ENCODE results near the gene SPEM1.

The SPEM1 gene

DNA sequence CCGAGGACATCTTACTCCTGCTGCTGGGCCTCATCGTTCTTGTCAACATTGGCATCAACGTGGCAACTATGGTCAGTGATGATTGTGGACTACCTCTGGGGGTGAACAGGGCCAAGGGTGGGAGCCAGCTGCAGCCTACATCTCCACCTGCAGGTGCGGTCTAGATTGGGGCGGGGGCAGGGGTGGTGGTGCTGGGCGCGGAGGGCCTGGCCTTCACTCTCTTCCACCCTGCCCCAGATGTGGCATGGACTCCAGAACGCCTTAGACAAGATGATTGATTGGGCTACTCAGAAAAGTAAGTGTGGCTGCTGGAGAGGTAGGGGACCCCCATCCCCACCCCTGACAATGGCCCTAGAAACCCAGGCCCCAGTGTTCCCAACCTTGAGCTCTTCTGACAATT, 5.6 kb downstream of the SPEM1 start:
- H3K27ac Mint-ChIP-seq: no peak overlapping the region
- DNase-seq (ENCODE audit: low spot score in 2 of 2) (no peak), ATAC-seq (no peak)
- H3K4me1 Mint-ChIP-seq: no peaks in the 10 kb centered on the region
- H3K9me3 Mint-ChIP-seq: no peaks in the 10 kb centered on the region
- no peaks in the 10 kb centered on the region for H3K36me3 Mint-ChIP-seq
- H3K4me3 Mint-ChIP-seq: no peak overlapping the region

DNA sequence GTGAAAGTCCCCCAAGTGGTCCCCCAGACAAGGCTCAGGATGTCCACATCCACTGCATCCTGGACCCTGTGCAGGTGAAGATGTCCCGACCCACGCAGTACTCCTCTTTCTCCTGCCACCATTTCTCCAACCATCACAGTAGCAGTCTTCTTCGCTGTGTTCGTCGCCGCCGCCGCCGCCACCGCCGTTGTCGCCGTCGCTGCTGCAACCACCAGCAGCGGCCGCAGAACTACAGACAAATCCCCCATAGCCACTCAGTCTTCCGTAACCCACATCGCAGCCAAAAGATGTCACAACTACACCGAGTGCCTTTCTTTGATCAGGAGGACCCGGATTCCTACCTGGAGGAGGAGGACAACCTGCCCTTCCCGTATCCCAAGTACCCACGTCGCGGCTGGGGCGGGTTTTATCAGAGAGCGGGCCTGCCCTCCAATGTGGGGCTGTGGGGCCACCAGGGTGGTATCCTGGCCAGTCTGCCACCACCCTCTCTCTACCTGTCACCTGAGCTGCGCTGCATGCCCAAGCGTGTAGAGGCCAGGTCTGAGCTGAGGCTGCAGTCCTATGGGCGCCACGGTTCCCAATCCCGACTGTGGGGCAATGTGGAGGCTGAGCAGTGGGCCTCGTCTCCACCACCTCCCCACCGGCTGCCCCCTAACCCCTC, 6.2 kb downstream of the SPEM1 start:
- ATAC-seq (no peak), DNase-seq (ENCODE audit: low spot score in 2 of 2) (no peak)
- Mint-ChIP-seq H3K4me1 (no peaks in the 10 kb centered on the region), H3K9me3 (no peaks in the 10 kb centered on the region), H3K27ac (no peak overlapping the region), H3K4me3 (no peak overlapping the region), H3K36me3 (no peaks in the 10 kb centered on the region)

DNA sequence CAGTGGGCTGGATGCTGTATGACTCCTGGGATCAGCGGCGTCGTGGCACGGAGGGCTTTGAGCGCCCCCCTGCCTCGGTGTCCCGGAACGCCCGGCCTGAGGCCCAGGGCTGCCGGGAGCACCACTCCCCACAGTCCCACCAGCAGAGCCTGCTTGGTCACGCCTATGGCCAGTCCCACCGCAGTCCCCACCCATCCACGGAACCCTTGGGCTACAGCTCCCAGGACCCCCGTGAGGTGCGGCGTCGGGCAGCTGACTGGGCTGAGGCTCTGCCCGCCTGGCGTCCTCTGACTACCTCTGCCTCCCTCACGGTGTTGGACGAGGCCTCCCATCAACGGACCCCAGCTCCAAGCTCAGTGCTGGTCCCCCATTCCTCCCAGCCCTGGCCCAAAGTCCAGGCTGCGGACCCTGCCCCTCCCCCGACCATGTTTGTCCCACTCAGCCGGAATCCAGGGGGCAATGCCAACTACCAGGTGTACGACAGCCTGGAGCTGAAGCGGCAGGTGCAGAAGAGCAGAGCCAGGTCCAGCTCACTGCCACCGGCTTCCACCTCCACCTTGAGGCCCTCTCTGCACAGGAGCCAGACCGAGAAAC, 6.9 kb downstream of the SPEM1 start:
- DNase-seq (ENCODE audit: low spot score in 2 of 2) (no peak), ATAC-seq (no peak)
- H3K27ac Mint-ChIP-seq: no peak overlapping the region
- no peaks in the 10 kb centered on the region for H3K36me3 Mint-ChIP-seq
- H3K4me3 Mint-ChIP-seq: no peak overlapping the region
- no peaks in the 10 kb centered on the region for H3K9me3 Mint-ChIP-seq
- no peaks in the 10 kb centered on the region for H3K4me1 Mint-ChIP-seq

DNA sequence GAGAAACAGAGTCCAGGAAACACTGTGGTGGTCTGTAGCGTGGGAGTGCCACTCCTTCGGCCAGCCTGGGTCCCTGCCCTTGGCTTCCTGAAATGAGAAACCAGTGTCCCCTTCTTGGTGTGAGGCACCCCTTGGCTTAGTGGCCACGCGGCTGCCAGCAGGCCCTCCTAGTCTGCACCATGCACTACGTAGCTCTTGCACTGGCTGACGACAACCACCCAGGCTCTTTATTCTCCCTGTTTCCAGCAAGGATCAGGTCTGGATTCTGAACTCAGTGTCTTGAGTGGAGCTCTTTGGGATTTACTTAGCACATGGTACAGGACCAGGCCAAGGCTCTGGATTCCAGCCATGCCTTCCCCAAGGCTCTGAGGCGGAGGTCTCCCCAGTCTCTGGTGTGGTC, 7.4 kb downstream of the SPEM1 start:
- no peaks in the 10 kb centered on the region for H3K9me3 Mint-ChIP-seq
- no peak overlapping the region for H3K4me3 Mint-ChIP-seq
- no peak for DNase-seq (ENCODE audit: low spot score in 2 of 2)
- ATAC-seq: no peak
- no peaks in the 10 kb centered on the region for H3K36me3 Mint-ChIP-seq
- no peak overlapping the region for H3K27ac Mint-ChIP-seq
- H3K4me1 Mint-ChIP-seq: no peaks in the 10 kb centered on the region

DNA sequence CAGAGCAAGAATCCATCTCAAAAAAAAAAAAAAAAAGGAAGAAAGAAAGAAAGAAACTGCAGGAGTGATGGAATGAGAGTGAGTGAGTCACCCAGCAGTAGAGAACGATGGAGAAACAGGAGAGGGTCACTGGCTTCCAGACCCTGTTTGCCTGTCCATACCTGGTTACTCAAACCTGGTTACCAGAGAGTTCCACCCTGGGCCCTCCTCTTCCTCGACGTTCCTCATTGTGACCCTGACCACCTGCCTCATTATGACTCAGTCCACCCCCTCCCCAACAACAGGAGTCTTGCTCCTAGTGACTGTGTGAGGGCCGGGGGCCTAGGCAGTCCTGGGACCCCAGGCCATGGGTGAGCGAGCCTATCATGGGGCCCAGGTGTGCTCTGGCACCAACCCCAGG, 8.4 kb downstream of the SPEM1 start, which contains the start of gene SPEM3:
SPEM3 (plus strand) TSS at position 301 of the 400 bp plus-strand sequence; CDS start at position 347, 46 bp downstream.
- no peaks in the 10 kb centered on the region for H3K4me1 Mint-ChIP-seq
- H3K4me3 Mint-ChIP-seq: no peak within 1 kb of the TSS
- H3K27ac Mint-ChIP-seq: no peak within 1 kb of the TSS
- no peaks in the 10 kb centered on the region for H3K36me3 Mint-ChIP-seq
- H3K9me3 Mint-ChIP-seq: no peaks in the 10 kb centered on the region
- ATAC-seq (no peak), DNase-seq (ENCODE audit: low spot score in 2 of 2) (no peak)

DNA sequence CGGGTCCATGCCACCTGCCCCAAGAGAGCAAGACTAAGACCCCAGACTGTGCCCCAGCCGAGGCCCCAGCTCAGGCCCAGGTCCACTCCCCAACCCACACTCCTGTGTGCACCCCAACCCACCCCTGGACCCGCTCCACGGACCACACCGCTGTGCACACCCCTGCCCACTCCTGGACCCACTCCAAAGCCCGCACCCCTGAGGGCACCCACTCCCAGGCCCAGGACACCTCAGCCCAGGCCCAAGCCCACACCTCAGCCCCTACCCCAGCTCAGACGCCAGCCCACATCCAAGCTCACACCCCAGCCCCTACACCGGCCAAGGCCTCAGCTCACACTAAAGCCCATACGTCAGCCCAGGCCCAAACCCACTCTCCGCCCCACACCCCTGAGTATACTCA, 9.6 kb downstream of the SPEM1 start:
- H3K4me1 Mint-ChIP-seq: no peaks in the 10 kb centered on the region
- H3K36me3 Mint-ChIP-seq: no peaks in the 10 kb centered on the region
- ATAC-seq (no peak), DNase-seq (ENCODE audit: low spot score in 2 of 2) (no peak)
- no peaks in the 10 kb centered on the region for H3K9me3 Mint-ChIP-seq
- H3K27ac Mint-ChIP-seq: no peak overlapping the region
- H3K4me3 Mint-ChIP-seq: no peak overlapping the region

DNA sequence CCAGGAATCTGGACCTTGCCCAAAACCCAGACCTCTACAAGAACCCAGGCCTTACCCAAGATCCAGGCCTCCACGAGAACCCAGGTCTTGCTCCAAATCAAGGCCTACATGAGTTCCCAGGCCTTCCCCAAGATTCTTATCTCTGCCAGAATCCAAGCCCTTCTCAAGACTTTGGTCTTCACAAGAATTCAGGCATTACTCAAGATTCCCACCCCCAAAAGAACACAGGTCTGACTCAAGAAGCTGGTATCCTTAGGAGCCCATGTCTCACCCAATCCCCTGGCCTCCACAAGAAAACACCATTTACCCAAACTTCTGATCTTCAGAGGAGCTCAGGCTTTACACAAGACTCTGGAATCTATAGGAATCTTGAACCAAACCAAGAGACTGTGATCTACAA, 11.1 kb downstream of the SPEM1 start:
- ATAC-seq (no peak), DNase-seq (ENCODE audit: low spot score in 2 of 2) (no peak)
- H3K4me3 Mint-ChIP-seq: no peak overlapping the region
- H3K36me3 Mint-ChIP-seq: peaks cover 11% of the 10 kb centered on the region
- H3K4me1 Mint-ChIP-seq: peaks cover 4% of the 10 kb centered on the region
- H3K9me3 Mint-ChIP-seq: no peaks in the 10 kb centered on the region
- H3K27ac Mint-ChIP-seq: no peak overlapping the region

DNA sequence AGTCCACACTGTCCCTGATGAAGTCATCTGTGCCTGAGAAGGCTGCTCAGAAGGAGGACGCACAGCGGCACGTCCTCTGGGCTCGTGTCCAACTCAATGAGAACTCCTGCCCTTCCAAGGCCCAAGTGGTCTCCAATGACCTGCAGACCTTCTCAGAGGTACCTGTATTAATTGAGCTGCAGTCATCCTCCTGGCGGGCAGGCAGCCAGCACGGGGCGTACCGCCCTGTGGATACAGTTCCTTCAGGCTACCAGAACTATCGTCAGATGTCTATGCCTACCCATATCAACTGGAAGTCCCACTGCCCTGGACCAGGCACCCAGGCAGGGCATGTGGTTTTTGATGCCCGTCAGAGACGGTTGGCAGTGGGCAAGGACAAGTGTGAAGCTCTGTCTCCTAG, 12.2 kb downstream of the SPEM1 start:
- H3K27ac Mint-ChIP-seq: no peak overlapping the region
- ATAC-seq (no peak), DNase-seq (ENCODE audit: low spot score in 2 of 2) (no peak)
- no peaks in the 10 kb centered on the region for H3K9me3 Mint-ChIP-seq
- H3K36me3 Mint-ChIP-seq: peaks cover 20% of the 10 kb centered on the region
- peaks cover 12% of the 10 kb centered on the region for H3K4me1 Mint-ChIP-seq
- no peak overlapping the region for H3K4me3 Mint-ChIP-seq

DNA sequence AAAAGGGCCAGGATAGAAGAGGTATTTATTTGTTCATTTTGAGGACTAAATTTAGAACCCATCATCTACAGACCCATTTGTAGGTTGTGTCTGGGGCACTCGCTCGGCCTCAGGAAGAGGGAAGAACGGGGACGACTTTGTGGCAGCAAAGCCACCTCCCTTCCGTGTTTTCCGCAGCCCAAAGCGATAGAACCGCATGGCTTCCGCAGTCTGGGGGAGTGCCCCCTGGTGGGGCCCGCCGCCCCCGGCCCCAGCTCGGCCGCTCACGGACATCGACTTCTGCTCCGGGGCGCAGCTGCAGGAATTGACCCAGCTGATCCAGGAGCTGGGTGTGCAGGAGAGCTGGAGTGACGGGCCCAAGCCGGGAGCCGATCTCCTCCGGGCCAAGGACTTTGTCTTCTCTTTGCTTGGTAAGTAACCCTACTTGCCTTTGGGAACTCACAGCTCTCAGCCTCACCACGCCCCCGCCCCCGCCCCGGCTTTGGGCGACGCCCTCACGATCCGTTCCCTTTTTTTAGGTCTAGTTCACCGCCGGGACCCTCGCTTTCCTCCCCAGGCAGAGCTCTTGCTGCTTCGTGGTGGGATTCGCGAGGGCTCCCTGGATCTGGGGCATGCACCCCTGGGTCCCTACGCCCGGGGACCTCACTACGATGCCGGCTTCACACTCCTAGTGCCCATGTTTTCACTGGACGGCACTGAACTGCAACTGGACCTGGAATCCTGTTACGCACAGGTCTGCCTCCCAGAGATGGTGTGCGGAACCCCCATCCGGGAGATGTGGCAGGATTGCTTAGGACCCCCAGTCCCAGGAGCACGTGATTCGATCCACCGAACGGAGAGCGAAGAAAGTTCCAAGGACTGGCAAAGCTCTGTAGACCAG, 15.8 kb downstream of the SPEM1 start:
- H3K36me3 Mint-ChIP-seq: peaks cover 42% of the 10 kb centered on the region
- peak overlapping the region; percentile 92 for H3K27ac Mint-ChIP-seq
- ATAC-seq (peak; percentile 32), DNase-seq (ENCODE audit: low spot score in 2 of 2) (peak; percentile 56 to 86)
- H3K9me3 Mint-ChIP-seq: no peaks in the 10 kb centered on the region
- H3K4me3 Mint-ChIP-seq: peak overlapping the region; percentile 90
- peaks cover 41% of the 10 kb centered on the region for H3K4me1 Mint-ChIP-seq

DNA sequence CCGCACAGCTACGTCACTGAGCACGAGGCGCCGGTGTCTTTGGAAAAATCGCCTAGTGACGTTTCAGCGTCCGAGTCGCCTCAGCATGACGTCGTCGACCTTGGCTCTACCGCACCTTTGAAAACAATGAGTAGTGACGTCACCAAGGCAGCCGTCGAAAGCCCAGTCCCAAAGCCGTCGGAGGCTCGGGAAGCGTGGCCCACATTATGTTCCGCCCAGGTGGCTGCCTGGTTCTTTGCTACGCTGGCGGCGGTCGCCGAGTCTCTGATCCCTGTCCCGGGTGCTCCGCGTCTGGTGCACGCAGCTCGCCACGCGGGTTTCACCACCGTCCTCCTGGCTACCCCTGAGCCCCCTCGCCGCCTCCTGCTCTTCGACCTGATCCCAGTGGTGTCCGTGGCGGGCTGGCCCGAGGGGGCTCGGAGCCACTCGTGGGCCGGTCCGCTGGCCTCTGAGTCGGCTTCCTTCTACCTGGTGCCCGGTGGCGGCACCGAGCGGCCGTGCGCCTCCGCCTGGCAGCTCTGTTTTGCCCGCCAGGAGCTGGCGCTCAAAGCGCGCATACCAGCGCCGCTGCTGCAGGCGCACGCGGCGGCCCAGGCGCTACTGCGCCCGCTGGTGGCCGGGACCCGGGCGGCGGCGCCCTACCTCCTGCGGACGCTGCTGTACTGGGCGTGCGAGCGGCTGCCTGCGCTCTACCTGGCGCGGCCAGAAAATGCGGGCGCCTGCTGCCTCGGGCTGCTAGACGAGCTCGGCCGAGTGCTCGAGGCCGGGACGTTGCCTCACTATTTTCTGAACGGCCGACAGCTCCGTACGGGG, 16.6 kb downstream of the SPEM1 start:
- peak overlapping the region; percentile 90 for H3K4me3 Mint-ChIP-seq
- peak overlapping the region; percentile 92 for H3K27ac Mint-ChIP-seq
- peaks cover 42% of the 10 kb centered on the region for H3K36me3 Mint-ChIP-seq
- DNase-seq (ENCODE audit: low spot score in 2 of 2) (peak; percentile 78 to 85), ATAC-seq (peak; percentile 83)
- peaks cover 43% of the 10 kb centered on the region for H3K4me1 Mint-ChIP-seq
- no peaks in the 10 kb centered on the region for H3K9me3 Mint-ChIP-seq

DNA sequence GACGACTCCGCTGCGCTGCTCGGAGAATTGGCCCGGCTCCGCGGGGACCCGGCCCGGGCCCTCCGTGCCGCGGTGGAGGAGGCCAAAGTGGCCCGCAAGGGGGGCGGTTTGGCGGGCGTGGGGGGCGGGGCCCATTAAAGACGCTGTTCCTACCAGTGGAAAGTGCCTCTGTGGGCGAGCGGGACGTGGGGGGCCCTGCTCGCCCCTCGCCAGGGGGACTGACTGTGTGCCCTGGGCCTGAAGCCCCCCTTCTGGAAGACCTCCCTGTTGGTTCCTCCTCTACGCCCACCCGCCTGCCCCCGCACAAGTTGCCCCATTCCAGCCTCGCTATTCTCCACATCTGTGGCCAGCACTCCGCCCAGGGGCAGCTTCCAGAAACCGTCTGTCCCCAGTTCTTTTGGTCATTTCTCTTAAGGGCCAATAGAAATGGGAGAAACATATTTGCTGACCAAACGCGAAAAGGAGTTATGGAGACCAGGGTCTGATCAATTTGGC, 17.3 kb downstream of the SPEM1 start:
- H3K4me3 Mint-ChIP-seq: peak overlapping the region; percentile 90
- peaks cover 42% of the 10 kb centered on the region for H3K36me3 Mint-ChIP-seq
- peaks cover 43% of the 10 kb centered on the region for H3K4me1 Mint-ChIP-seq
- ATAC-seq (no peak), DNase-seq (ENCODE audit: low spot score in 2 of 2) (no peak)
- H3K9me3 Mint-ChIP-seq: no peaks in the 10 kb centered on the region
- no peak overlapping the region for H3K27ac Mint-ChIP-seq

DNA sequence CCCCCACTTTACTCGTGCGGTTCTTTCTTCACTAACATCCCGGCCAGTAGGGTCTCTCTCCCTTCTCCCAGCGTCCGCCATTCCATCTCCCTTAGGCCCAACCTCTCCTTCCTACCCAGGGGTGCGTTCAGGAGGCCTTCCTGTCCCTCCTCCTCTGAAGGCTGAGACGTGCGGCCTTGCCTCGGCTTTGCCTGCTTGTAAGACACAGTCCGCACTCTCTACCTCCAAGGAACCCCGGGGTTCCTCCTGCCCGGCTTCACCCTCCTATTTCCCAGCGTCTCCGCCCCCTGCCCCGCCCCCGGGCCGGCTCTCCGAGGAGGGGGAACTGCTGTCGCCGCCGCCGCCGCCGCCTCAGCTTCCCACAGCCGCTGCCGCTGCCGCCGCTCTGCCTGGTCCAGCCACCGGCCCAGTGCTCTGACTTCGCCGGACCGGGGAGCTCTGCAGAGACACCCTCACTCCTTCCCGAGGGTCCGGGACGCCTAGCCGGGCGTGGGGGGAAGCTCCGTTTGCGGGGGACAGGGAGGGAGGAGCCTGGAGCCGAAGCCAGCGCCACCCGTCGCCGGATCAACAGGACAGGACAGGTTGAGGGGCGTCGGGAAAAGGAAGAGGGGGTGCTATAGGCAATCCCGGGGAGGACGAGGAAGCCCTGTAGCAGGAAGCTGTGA, 18.0 kb downstream of the SPEM1 start:
- peak overlapping the region; percentile 90 for H3K4me3 Mint-ChIP-seq
- H3K4me1 Mint-ChIP-seq: peaks cover 43% of the 10 kb centered on the region
- ATAC-seq: no peak
- H3K9me3 Mint-ChIP-seq: no peaks in the 10 kb centered on the region
- peaks cover 42% of the 10 kb centered on the region for H3K36me3 Mint-ChIP-seq
- DNase-seq (ENCODE audit: low spot score in 2 of 2): peak; percentile 22 to 60
- peak overlapping the region; percentile 79 for H3K27ac Mint-ChIP-seq

DNA sequence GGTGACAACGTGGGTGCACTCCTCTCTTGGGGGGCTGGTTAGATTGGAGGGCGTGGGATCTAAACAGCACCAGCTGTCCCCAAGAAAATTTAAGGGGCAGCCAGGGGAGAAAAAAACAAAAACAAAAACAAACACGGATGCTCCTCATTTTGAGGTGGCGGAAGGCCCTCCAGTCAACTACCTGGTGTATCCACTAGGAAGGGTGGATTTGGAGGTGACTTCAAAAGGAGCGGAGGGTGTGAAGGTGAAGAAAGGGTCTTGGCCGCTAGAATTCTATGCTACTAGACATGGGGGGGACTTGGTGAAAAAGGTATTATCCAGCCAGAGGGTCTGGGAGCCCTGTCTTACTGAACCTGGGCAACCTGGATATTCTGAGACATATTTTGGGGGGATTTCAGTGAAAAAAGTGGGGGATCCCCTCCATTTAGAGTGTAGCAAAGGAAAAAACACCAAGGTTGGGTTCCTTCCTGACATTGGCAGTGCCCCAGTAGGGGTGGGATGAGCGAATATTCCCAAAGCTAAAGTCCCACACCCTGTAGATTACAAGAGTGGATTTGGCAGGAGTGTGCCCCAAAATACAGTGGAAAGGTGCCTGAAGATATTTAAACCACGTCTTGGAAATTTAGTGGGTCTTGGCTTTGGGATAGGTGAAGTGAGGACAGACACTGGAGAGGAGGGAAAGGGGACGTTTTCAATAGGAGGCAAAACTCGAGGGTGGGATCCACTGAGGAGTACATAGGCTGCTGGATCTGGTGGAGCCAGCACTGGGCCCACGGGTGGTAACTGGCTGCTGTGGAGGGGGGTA, 18.7 kb downstream of the SPEM1 start:
- DNase-seq (ENCODE audit: low spot score in 2 of 2): no peak
- Mint-ChIP-seq H3K9me3 (no peaks in the 10 kb centered on the region), H3K4me3 (peak overlapping the region; percentile 90), H3K27ac (peak overlapping the region; percentile 79), H3K4me1 (peaks cover 43% of the 10 kb centered on the region), H3K36me3 (peaks cover 42% of the 10 kb centered on the region)
- no peak for ATAC-seq

Measured in stimulated activated effector memory CD8-positive, alpha-beta T cell treated with anti-CD3 and anti-CD28 coated beads, Interleukin-12 subunit alpha, Interleukin-12 subunit beta, amount 100 ng/mL, for 72 hours (primary cell).